ENCODE measurements around the gene GAB1.
"Not testable (repeated sequence)": the region's sequence is repeated elsewhere in the genome, so short reads cannot be mapped to it uniquely, and the experiment has no call there.

Gene GAB1

DNA sequence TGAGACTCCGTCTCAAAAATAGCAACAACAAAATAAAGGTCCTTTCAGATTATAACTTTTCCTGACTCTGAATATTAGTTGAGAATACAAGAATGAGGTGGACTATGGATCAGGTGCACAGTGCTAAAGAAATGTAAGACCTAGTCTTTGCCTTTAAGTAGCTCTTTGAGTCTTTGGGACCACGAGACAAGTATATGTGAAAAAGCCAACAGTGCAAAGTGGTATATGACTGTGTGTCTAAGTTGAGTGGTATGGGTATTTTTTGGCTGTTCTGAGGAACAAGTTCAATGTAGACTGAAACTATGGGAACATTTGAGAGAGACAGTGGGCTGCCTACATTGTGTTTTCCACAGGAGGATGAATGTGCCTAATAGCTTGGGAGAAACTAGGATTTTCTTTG is 2.8 kb downstream of the GAB1 start:
- no peak for DNase-seq

DNA sequence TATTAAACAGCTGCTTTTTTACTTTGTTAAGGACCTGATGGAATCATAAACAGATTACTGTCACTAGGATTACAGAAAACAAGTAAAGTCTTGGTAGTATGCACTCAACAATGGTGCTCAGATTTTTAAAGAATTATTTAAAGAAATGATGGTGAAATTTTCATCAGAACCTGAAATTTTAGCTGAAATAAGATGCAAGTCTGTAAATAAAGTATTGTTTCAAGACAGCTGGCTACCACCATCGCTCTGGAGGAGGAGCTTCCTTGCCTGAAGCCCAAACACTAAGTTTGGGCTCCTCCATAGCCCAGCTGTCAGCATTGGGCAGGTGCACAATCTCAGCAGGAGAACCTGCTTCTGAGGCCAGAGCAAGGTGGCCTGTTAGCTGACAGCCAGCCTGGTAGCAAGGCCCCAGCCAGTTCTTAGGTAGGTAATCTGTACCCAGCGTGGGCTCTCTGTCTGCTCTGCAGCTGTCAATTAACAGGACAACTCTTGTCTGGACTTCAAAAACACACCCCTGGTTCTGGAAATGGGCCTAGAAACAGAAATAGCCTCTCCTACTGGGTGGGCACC is 4.6 kb downstream of the GAB1 start:
- no peak for DNase-seq

DNA sequence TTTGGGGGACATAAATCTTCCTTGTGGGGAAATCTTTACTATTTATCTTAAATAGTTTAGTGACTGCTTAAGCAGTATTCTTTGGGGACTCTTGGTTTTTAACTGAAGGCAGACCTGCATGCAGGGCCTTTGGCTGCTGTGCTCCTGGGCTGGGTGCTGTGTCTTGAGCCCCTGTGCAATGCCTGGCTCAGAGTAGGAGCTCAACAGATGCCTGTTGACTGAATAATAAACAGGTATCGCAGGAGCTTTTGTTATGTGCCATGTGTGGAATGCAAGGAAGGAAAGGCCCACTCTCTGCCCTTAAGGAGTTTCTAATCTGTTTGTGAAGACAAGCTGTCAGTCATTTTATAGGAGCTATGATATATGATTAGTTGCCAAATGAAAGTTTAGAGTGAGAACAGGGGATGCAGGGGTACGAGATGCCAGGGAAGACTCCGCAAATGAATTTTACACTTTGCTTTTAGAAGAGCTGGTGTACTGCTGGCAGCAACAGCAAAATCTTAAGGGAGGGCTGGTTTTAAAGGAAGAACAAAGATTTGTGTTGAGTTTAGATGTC is 6.7 kb downstream of the GAB1 start:
- no peak for DNase-seq

DNA sequence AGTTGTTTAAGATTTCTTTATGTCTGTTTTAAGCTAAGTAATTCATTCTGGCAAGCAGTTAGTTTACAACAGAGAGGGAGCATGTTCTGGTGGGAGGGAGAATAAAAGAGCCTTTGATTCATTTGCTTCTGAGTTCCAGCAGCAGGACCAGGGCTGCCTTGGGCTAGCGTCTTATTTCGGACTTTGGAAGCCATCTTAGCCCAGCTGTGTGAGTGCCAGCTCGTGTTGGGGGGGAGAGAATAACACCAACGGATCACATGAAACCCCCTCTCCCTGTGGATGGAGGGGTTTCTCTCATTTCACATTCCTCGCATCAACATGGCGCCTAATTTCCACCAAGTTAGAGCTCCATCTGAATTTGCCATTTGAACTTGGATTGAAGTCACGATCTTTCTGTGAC is 7.4 kb downstream of the GAB1 start:
- DNase-seq, result no peak

DNA sequence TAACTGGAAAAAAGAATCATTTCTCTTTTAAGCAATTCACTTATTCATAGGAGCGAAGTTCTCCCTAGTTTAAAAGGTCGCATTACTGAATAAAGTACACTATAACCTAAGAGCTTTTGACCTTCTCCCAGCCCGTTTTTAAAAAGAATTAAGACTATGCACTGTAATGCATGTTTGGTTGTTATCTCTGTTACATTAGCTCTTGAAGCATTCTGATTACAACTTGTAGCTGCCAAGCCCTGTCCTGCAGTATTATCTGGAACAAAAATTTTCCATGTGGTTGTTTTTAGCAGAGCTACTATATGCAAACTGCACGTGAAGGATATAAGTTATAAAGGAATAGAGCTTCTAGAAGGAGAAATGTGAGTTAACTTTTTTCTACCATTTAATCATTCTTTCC is 8.1 kb downstream of the GAB1 start:
- no peak for DNase-seq

DNA sequence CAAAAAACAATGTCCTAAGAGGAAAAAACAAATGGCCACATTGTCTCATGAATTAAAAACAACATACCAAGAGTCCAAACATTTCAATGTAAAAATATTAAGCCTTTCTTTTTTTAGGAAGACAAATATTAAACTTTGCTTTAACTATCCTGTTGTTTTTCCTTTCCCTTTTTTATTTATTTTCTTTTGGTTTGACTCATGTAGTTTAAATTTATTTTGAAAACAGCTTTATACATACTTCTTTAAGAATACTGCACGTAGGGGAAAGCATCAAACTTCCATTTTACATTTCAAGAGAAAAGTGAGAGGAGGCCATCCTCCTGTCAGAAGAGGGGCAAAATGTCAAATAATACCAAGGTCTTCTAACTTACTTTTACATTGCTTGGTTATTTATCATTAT is 8.7 kb downstream of the GAB1 start:
- no peak for DNase-seq

DNA sequence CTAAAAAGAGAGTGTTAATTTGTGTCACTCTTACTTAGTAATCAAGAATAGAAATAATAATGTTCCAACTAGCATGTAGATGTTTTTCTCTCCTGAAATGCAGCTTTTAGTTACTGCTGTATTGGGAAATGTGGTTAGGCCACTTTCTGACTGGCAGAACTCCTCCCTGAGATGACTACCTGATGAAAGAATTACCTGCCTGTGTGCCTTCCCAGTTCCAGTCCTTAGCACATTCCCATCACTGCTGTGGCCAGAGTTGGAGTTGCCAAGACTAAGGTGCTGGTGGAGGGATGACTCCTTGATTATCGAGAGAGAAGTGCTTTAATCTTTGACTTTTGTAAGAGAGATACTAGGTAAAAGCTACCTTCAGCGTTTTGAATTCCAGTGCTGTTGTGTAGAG is 9.5 kb downstream of the GAB1 start:
- no peak for DNase-seq

DNA sequence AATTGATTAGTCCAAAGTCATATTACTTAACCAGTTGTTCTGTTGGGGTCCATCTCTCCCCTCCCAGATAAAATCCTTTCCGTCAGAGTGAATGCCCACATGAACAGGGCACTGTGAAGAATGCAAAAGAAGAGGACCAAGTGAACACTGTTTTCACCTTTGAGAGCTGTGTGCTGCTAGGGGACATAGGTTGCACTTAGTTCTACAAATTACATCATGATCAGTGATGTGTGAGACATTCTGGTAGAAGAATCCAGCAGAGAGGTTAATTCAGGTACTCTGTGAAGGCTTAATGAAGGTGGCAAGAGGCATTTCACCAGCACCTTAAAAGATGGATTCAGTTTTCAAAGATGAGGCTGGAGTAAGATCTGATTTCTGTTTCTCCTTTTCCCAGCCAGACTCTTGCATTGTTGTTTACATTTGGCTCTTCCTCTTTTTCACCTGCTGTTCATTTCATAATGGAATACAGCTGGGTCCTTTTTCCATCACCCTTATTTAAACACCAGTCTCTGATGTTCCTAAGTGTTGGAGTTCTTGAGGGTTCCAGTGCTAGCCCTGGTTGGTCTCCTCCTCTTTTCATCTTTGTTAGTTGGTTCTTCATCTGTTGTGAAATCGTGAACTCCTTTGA is 10.9 kb downstream of the GAB1 start:
- no peak for DNase-seq

DNA sequence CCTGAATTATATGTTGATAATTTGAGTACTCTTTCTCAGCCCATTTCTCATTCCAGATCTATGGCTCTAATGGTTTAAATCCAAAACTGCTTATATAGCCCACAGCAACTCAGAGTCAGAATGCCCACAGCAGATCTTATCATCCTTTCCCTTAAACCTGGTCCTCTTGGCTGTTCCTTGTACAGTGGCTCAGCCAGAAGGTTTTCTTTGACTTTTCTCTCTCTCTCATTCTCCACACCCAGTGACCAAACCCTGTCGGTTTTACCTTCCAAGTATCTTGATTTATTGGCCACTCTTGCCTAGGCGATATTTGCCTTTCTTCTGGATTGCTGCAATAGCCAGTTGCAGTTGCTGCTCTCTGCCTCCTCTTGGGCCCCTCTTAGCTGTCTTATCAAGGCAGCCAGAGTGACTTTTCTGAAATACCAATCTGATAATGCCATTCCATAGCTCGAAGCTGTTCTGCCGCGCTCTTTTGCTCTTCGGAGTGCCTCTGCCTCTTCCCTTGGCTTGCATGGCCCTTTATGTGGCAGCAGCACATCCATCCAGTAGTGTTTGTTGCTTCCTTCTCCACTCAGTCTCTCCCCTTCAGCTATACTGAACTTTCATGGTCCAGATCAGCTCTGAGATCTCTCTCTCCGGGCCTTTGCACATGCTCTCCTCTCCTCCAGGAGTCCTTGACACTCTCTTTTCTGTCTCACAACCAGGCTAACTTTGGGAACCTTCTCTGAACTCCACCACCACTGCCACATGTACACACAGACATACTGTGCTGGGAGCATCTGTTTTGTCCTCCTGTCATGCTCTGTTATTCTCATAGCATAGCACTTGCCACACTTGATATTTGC is 11.8 kb downstream of the GAB1 start:
- DNase-seq, result no peak

DNA sequence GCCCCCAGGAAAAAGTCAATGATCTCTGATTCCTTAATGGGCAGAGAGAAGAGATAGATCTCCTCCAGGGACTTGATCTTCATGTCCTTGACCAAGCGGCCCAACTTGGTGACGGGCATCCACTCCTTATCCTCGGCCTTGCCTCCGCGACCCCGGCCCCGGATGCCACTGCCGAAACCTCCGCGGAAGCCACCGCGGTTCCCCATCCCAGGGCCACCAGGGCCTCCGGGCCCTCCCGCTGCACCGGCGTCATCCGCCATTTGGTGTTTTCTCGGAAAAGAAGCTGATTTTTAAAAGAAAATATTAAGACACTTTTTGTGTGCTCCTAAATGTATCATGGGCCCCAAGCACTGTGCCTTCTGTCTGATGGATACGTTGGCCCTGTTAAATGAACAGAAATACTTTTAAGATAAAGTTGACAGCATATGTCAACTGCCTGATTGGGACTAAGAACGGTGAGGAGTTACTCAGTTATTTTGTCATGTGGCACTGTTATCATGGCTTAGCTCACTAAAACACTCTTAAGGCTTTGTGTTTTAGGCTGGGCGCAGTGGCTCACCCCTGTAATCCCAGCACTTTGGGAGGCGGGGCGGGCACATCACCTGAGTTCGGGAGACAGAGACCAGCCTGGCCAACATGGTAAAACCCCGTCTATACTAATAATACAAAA is 13.3 kb downstream of the GAB1 start:
- DNase-seq, result not testable (repeated sequence)

DNA sequence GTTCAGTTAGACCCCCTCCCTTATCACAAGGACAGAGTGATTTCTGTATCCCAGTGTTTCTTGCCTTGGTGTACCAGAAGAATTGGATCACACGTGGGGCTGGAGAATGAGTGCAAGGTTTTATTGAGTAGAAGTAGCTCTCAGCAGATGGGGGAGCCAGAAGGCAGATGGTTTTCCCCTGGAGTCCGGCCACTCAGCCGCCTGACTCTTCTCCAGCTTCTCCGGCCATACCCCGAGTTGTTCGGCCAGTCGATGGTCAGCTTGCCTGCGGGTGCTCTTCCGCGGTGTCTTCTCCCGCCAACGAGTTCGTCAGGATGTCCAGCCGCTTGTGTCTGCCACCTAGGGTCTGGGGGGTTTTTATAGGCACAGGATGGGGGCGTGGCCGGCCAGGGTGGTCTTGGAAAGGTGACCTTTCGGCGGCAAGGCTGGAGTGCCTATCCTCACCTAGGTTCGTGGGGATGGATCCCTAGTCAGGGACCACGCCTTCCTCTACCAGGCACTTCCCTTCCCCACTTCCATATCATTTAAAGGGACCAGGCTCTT is 14.5 kb downstream of the GAB1 start:
- no peak for DNase-seq

DNA sequence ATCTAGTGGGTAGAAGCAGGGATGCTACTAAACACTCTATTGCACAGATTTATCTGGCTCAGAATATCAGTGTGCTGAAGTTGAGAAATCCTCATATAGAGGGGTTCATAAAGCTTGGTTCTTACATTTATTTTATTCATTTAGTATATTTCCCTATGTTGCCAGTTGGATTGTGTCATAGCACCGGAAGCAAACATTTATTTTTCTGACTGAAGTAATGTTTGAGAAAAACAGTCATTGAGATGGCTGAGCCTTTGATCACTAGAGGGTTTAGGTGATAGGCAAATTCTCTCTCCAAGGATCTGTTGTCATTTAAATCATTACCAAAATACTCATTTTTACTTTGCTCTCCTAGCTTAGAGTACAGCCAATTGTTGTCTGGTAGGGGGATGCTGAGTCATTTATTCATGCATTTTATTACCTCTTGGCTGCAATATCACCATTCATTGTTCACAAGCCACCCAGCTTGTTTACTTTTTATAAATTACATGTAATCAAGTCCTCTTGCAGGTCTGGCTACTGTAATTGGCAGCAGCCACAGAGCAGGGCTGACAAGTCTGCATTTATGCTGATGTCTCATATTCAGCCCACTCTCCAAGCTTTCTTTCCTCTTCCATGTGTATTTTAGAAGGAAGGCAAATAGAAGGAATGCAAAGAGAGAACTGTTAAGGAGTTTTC is 15.2 kb downstream of the GAB1 start:
- no peak for DNase-seq

DNA sequence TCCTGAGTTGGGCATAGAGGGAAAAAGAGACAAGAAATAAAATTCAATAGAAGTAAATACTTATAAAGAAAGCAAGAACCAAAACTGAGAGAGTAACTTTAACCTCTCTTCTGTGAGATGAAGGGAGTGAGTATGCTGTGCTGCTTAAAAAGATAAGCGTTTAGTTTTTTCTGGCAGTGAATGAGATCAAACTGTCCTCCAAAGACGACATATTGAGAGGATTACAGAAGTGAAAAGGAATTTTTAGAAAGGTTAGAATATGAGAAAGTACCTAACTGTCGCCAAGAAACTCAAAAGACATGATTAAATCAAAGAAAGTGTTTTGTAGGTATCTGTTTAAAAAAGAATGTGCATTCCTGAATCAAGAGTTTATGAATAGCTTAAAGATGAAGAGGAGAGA is 16.0 kb downstream of the GAB1 start:
- DNase-seq, result no peak

DNA sequence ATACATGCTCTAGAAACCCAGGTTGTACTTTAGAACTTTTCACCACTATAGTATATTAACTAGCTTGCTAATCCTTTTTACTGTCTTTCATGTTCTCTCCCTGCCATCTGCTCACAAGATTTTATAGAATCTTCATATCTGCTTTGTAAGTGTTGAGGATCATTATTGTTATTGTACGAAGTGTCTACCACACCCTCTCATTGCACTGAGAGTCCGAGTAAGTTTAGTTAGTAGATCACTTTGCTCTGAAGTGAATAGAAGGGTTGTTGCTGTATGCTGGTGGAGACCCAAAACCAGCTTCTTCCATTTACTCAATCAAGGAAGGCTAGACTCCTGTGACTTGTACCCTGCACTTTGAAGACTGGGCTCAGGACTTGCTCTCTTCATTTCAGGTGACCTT is 17.1 kb downstream of the GAB1 start:
- DNase-seq, result no peak

DNA sequence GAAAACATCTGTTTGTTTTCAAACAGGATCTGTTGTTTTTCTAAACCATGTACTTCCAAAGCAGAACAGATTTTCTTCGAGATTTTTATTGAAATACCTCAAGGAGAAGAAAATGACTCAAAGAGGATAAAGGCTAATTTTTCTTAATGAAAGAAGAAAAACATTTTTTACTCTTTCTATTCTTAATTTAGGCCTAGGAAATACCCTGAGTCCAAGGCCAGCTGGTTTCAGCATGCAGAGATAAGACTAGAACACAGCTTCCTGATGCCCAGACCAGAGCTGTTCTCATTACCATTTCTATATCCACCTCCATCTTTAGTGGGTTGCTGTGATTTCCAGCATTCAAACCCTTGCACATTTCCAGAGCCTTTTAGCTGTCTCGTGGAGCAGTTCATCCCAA is 18.3 kb downstream of the GAB1 start:
- DNase-seq, result no peak

DNA sequence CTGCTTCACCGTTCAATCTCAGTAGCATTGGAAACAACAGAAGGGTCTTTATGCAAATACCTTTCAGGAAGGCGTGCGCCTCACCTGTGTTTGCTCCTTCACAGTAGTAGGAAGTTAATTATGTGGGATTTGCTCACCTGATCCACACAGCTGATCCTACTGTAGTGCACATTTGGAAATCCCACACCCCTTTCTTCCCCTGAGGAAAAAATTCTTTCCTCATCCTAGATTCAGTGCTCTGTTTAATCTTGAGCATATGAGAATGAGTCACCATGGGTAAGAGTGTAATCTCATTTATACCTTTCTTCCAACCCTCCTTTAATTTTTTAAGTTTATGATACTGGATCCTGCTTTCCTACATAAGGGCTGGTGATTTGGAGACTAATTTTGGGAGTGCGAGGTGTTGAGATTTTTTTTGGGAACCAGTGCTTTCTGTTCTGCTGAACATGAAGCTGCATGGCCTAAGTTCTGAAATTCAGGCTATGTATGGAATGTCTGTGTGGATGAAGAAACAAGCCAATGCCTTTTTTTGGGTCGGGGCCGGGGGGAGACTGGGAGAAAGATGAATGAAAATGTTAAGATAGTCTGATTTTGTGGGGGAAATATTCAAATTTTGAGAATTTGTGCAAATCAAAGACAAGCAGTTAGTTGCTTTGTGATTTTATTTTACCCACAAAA is 19.0 kb downstream of the GAB1 start:
- DNase-seq, result no peak

DNA sequence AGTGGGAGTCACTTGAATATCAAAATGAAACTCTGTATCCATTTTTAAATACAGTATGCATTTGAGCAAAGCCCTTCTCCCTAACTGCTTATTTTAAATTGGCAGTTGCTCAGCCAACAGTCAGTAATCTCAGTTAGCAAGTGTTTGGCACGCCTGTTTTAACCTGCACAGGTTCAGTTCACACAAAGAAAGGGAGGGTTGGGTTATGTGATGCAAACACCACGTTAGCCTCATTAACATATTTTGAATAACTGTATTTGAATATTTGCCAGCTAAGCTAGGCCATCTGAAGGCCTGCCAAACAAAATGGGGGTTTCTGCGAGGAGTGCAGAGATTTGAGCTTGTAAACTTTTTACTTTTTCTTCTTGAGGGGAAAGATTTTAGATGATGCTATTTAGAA is 19.8 kb downstream of the GAB1 start:
- no peak for DNase-seq

DNA sequence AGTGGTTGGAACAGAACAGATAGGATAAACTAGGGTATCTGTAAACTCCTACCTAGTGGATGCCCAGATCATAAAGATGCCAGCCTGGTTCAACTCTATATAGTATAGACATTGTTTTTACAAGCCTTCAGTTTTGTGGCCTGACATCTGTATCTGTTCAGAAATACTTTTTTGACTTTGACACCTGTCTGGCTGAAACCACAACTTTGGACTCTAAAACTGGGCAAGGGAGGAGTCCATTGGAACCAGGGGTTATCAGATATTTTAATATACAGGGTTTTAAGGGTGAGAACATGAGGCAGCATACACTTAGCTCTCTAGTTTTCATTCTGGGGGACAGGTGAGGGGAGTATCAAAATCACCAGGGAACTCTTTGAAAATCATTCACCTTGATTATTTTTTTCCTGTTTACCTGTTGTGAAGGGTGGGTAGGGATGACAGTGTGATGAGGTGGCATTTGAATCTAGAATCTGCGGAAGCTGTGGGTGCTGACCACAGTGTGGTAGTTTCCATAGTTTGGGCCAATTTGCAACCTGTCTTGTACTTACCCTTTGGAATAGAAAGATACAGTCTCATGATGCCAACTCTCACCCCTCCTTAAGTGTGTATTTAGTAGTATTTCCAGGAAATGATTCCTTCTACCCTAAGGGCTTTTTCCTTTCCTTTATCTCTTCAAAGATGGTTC is 20.6 kb downstream of the GAB1 start:
- DNase-seq, result no peak

DNA sequence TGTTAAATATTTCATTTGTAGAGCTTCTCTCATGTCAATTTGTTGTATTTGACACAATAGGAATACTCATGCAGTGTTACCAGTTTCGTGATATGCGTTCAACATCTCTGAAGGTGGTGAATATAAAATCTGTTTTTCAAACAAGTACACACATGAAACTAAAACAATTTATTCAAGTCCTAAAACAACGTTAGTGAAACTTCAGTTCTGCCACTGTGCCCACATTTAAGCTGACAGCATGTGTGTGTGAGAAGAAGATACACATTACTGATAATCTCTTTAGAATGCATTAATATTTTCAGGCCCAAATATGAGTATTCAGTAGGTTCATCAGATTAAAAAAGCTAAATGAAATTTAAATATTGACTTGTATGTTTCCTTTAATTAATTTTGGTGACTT is 21.7 kb downstream of the GAB1 start:
- no peak for DNase-seq

DNA sequence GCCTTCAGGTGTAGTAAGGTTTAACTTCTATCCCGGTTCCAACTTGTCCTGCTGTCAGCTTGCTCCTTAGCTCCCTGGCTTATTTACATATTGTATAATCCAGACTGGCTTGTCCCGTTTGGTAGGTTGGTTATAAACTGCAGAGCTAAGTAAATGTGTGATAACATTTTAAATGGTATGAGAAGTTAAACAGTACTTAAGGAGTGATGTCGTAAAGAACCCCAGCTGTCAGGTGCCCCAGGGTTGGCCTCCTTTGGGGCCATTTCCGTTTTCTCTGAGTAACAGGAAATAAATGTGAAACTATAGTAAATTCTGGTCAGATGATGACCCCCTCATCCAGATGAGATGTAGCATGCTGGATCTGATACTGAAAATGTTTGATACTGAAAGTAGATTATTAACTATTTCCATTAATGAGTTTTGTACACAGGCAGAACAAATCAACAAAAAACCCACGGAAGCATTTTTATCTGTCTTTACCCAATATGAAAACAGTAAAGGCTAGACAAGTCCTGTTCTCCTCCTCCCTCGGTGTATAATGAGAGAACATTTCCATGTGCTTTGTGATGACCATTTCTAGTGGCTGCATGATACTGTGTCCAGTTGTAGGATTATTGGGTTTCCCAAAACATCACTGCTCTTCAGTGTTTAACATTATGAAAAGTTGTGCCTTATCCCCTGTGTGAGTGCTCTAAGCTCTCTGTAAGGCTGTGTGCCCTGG is 22.4 kb downstream of the GAB1 start:
- DNase-seq, result peak in 2 of 6 experiments; percentile 8 to 15

Data from stimulated activated naive CD4-positive, alpha-beta T cell (primary cell).